CD4-positive, alpha-beta T cell treated with Interleukin-12 subunit alpha and Interleukin-12 subunit beta, for 1 hour (primary cell): Measurements from ENCODE around the gene MND1.
"Not testable (repeated sequence)": the region's sequence is repeated elsewhere in the genome, so short reads cannot be mapped to it uniquely, and the experiment has no call there.

Experiments
- DNase-seq: peaks from one replicate; pipeline ENCODE4 v3.0.0-alpha.2; 2020

Gene MND1

DNA sequence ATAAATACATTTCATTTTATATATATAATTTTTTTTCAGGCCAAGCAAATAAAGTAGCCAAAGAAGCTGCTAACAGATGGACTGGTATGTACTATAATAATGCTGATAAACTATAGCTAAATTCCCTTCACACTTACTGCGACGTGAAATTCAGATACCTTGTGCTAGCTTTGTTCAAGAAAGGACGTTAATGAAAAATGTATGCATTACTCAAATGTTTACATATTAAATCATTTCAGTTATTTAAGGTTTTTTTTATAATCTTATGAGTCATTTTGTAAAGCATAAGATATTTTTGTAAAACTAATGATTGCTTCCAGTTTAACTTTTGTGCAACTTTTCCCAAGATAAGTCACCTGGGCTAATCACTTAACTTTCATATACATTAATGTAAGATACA, 64.4 kb downstream of the MND1 start:
- no peak for DNase-seq

DNA sequence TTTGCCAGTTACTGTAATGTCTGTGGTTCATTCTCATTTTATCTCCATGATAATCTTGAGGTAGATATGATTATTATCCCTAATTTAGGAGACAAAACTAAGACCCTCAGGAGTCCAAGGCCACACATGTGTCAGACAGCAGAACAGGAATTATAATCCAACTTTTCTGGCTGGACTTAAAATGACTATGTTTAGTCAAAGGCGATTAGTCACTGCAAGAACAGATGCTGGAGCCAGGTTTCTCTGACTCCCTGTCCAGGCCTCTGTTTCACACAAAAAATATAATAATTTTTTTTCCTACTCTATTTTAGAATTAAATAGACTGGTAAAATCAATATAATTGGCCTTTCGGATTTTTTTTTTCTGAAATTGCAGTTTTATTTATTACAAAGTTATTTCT, 64.9 kb downstream of the MND1 start:
- no peak for DNase-seq

DNA sequence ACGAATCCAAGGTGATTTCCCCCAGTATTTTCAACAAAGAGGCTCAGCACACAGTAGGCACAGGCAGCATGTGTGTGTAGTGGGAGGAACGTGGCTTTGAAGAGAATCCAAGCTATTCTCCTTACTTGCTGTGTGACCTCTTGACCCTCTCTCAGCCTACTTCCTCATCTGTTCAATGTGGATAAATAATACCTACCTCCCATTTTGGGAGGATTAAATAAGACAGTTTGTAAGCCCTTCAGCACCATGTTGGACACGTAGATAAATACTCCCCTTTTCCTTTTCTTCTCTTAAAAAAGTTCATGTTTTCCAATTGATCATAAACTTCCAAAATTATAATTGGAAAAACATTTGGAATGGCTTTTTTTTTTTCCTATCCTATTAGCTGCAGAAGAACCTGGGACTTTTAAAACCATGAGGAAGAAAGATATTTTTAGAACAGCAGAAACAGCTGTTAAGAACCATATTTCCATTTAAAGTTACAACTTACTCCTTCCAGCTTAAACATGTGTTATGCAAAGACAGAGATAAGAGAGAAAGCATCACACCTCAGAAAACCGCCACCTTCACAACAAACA, 65.5 kb downstream of the MND1 start:
- no peak for DNase-seq

DNA sequence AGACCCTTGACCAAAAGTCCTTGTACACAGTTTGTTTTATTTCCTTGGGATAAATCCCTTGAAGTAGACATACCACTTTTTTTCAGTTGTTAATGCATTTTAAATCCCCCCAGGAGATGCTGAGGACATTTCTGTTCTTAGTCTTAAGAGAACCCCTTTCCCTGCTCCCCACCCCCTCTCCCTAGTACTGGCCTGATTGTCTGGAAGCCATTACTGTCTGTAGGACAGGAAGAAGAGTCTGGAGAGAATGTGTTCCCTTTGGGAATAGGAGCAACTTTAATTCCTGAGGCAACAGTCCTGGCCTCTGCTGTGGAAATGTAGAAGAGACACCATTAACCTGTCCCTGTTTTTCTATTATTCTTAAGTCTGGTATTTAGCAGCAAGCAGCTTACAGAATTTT, 69.4 kb downstream of the MND1 start:
- DNase-seq = no peak

DNA sequence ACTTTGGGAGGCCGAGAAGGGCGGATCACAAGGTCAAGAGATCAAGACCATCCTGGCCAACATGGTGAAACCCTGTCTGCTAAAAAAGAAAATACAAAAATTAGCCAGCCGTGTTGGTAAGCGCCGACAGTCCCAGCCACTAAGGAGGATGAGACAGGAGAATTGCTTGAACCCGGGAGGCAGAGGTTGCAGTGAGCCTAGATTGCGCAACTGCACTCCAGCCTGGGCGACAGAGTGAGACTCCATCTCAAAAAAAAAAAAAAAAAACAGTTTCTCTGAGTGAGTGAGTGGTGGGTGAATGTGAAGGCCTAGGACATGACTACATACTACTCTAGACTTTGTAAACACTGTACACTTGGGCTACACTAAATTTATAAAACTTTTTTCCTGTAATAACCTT, 72.0 kb downstream of the MND1 start:
- not testable (repeated sequence) for DNase-seq

DNA sequence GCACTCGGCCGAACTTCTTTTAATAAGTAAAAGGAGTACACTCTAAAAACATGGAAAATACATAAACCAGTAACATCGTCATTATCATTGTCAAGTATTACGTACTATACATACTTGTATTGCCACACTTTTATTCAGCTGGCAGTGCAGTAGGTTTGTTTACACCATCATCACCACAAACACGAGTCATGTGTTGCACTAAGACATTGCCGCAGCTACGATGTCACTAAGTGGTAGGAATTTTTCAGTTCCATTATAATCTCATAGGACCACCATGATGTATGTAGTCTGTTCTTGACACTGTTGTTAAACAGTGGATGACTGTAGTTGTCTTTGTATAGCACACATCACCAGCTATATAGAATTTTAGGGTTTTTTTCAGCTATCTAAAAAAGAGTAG, 73.6 kb downstream of the MND1 start:
- no peak for DNase-seq

DNA sequence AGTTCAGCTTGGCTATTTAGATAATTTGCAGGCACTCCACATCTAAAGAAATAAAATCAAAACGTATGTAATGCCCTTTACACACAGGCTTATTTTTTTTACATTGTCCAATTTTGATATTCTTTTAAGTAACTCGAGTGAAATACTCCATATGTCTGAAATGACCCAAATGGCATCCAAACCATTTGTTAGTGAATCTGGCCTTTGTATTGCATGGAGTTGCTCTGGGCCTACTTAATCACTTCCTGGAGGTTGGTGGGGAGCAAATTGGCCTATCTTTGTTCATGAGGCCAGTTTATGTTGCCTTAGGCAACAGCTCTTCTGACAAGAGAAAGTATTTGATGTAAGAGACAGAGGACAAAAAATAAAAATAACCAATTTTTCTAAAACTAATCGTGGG, 74.1 kb downstream of the MND1 start:
- DNase-seq = no peak

DNA sequence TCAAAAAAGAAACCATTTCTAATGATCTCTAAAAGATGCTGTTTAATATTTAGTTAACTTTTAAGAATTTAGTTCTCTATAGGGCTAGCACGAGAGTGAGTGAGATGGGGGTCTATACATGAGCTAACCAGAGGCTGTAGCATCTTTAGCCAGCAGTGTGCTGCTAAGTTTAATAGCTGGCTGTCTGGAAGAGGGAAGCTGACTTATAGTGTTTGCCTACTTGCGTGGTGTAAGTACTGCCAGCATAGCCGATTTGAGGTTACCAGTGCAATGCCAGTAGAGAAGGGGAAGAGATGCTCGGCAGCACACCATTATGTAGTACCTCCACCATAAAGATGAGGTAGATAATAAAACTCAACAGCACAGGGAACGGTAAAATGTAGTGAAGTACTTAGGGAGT, 74.5 kb downstream of the MND1 start:
- no peak for DNase-seq

DNA sequence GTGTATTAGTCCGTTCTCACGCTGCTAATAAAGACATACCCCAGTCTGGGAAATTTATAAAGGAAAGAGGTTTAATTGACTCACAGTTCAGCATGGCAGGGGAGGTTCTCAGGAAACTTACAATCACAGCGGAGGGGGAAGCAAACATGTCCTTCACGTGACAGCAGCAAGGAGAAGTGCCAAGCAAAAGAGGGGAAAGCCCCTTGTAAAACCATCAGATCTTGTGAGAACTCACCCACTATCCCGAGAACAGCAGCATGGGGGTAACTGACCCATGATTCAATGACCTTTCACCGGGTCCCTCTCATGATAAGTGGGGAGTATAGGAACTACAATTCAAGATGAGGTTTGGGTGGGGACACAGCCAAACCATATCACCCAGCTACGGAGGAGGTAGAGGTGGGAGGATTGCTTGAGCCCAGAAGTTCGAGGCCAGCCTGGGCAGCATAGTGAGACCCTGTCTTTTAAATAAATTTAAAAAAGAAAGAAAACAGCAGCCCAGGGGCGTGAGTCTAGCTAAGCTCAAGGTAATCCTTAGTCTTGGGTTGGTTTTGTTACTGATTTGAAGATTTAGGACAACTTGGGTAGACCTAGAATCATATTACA, 75.3 kb downstream of the MND1 start:
- no peak for DNase-seq

DNA sequence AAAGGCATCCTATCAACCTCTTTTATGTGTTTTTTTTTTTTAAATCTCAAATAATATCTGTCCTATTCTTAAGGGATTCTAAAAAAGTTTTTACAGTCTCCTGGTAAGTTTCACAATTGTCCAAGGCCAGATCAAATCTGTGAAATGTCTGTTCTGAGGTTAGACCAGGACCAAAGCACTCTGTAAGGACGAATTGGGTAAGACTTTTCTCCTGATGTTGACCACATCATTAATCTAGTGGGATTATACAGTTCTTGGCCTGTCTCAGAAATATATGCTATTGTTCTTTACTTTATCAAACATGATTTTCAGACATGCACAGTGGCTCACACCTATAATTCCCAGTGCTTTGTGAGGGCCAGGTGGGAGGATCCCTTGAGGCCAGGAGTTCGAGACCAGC, 75.9 kb downstream of the MND1 start:
- DNase-seq = no peak

DNA sequence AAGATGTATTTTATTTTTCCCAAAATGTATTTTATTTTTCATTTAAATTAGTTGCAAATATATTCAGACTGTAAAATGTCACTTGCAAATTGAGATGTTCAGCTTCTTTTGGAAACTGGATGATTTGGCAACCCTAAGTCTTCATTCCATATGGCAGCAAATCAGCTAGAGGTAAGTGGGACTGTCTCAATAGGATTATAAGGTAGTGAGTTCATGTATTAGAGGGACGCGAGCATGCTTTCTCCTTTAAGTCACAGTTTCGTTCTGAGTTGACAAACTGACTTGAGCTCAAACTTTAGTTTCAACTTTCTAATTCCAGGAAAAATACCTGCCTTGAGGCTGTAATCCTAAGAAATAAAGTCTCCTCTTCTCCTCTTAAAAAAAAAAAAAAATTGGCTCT, 77.5 kb downstream of the MND1 start:
- DNase-seq = no peak

DNA sequence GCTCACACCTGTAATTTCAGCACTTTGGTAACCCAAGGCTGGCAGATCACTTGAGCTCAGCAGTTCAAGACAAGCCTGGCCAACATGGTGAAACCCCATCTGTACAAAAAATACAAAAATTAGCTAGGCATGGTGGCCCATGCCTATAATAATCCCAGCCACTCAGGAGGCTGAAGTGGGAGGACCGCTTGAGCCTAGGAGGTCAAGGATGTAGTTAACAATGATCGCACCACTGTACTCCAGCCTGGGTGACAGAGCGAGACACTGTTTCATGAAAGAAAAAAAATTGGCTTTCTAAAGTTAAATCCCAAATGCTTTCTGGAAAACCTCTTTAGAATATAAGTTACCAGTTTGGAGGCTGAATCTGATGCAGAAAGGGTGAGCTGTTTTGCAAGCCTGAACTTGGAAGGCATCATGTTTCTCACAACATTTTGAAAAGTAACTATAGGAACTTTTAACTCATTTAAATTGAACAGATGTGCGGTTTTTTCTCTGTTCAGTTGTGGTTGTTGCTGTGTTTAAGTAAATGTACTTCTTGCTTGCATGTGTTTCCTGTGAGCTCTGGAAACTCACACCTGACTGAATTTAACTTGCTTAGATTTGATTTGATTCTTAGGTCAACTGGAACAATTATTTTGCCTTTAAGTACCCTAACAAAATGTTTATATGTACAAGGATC, 81.9 kb downstream of the MND1 start:
- DNase-seq = peak; percentile 50

DNA sequence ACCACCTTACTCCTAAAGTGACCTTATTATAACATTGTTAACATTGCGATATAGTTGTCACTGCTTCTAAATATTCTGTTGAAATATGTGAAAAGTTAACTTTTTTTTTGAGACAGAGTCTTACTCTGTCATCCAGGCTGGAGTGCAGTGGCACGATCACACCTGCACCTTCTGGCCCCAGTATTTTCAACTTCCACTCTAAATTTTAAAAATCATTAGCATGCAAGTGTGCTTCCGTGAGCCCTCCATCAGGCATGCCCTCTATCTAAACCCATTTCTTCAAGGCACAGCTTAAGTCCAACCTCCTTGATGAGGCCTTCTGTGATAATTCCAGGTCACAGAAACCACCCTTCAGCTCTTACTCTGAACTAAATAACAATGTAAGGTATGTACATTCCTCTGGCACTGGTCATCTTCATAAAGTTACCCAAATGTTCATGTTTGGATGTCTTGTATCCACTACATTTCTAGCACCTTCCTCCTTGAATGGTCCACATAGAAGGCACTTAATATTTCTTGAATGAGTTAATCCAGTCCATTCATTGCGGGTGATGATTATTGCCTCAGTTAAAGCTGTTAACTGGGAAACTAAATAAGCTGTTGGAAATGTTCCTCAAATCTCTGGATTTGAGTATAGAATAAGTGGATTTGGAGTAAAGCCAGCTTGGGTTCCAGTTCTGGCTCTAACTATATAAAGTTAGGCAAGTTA, 83.0 kb downstream of the MND1 start:
- no peak for DNase-seq

DNA sequence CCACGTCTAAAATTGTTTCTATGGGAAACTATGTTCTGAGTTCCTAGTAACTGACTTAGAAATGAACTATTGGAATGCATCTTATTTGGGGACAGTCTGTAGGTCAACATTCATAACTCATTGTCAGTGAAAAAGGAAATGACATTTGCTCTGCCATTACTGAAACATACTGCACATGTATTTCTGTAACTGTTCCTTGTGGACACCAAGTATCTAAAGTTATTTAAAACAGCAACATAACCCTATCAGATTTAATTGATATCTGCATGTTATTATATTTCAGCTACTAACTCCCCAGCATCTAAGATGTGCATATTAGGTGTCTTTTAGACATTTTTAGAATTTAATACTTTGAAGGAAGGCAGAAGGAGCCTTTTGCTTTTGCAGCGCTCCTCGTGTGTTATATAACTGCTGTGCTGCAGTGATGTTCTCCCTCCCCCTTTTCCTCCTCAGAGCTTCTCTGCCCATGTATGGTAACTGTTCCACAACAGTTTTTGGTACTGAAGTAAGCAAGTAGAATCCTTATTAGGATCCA, 84.5 kb downstream of the MND1 start:
- no peak for DNase-seq

DNA sequence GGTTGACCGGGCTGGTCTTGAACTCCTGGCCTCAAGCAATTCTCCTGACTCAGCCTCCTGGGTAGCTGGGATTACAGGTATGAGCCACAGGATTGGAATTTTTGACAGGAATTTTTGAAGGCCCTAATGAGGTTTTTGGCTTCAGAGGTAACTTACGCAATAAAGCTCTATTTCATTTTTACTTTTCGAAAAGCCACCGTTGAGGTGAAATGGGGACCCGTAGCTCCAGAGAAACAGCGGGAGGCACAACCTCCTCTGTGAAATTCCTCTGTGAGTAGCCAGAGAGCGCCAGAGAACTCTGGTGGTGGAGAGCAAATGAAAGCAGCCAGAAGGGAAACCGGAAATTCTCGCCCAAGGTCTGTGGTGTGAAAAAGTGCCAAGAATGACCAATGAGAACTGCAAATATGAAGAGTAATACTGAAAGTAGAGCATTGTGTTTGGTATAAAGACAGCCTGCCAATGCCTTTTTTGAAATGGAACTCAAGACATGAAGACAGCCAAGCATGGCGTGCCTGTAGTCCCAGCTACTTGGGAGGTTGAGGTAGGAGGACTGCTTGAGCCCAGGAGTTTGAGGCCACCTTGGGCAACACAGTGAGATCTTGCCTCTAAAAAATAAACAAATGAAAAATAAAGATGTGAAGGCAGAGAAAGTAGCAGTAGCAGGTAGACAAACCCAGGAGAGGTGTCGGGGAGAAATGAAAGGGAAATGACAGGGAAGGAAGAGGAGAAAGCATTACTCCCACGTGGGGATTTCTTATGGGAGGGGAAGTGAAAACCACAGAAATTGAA, 88.7 kb downstream of the MND1 start:
- peak; percentile 84 for DNase-seq

DNA sequence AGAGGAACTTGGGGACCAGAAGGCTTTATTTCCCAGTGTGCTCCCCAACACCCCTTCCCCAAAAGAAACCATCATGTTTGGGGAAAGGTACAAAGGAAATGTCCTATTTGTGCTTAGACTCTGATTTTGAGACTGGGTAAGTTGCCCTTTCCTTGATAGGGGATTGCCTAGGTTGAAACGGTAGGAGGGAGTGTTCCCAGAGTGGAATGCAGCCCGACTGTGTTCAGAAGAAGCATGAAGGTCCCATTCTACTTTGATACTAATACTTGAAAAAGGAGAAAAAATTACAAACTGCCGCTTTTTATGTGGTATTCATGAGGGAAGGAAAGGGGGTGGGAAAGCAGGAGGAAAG, 89.2 kb downstream of the MND1 start:
- DNase-seq = no peak

DNA sequence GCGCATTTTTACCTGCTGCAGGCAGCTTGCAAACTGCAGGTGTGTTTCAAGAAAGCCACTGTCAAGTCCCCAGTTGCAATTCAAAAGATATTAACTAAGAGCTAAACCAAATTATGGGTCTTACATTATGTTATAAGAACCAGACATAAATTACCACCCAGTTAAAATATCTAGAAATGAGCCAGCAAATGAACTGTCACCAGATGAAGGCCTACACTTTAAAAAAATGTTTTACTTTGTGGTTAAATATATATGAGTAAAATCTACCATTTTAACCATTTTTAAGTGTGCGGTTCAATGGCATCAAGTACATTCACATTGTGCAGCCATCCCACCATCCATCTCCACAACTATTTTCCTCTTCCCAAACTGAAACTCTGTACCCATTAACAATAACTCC, 89.7 kb downstream of the MND1 start:
- no peak for DNase-seq

DNA sequence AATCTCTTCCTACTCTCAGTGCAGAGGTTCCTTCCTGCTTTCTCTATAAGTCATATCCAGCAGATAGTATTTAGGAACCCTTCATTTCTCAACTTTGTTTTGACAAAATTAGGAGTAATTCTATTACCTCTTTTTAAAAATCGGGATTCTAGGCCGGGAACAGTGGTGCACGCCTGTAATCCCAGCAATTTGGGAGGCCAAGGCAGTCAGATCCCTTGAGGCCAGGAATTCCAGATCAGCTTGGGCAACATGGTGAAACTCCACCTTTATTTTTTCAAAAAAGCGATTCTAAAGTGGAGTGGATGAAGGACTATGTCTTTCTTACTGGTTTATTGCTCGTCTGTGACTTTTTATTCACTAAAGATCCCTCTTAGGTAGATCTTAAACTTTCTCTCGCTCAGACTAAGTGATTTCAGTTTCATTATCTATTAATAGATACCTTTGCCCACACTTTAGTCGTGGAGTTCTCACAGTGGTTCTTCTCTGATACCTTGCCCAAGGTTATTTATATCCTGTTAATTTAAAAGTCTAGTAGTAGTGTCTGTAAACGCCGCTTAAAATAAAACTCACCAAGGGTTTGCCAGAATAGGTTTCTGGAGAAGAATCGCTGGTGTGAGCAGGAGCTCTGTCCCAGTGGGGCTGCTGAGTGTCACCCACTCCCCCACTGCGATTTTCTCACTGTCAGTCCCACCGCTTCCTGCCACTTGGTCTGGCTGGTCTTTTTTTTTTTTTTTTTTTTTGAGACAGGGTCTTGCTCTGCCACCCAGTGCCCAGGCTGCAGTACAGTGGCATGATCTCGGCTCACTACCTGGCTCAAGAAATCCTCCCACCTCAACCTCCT, 94.6 kb downstream of the MND1 start:
- DNase-seq = peak; percentile 57

DNA sequence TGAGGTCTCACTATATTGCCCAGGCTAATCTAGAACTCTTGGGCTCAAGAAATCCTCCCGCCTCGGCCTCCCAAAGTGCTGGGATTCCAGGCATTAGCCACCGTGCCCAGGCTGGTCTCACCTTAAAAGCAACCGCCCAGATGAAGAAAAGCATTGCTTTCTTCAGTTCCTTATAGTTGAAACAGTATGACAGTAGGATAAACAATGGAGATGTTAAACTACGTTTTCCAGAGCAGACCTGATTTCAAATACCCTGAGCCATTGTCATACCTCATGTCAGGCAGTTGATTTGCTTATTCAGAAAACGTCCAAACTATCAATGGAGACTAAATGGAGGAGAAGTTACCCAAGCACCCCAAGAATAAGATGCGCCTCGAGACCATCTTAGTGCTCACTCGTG, 95.3 kb downstream of the MND1 start:
- no peak for DNase-seq

DNA sequence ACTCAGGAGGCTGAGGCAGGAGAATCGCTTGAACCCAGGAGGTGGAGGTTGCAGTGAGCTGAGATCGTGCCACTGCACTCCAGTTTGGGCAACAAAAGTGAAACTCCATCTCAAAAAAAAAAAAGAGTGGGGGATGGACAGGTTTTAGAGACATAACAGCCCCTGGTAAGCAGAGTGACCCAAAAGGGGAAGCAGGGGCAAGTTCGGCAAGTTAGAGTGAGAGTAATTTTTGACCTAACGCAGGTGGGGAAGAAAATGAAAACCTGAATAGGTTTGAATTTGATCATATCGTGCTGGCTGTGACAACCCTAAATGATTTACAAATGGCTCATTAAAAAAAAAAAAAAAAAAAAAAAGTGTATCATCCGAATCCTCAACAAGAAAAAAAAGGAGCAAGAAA, 96.0 kb downstream of the MND1 start:
- no peak for DNase-seq

DNA sequence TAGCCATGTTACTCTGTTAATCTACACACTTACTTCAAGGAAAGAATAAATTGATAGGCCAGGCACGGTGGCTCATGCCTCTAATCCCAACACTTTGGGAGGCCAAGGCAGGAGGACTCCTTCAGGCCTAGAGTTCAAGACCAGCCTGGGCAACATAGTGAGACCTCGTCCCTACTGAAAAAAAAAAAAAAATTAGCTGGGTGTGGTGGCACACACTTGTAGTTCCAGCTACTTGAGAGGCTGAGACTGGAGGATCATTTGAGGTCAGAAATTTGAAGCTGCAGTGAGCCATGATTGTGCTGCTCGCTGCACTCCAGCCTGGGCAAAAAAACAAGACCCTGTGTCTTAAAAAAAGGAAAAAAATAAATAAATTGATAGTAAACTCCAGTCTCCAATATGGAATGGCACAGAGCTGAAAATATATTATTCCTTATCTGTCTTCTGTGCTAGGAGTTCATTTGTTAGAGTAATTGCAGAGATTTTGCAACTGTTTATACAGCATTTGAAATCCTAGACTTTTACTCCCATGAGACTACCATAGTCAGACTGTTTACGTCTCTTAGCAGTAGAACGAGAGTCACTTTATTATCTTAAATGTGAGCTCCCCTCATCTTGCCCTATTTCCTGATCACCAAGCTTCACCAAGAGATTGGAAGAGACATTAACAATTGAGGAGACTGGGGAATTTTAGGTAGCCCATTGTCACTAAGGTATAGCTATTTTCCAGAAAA, 102.9 kb downstream of the MND1 start:
- DNase-seq = no peak
